Neural cell (in vitro differentiated cells): Measurements from ENCODE around the gene PDE9A. TPM values are rescaled to one million over a fixed set of nuclear protein-coding genes. Genes with fewer than 3 reads are reported as not detected.

ENCODE experiments used
- H2AFZ ChIP-seq: fragments of 200-600, 300-800 bp; sonication (generic), shearing (Covaris generic); 2 replicates; pipeline ENCODE4 v1.6.0; 2014; ENCODE audit warnings: low read depth, mild to moderate bottlenecking, antibody characterized with exemption, low read length, moderate library complexity
- H3F3A ChIP-seq: fragments of 200-600 bp; shearing (Covaris generic); 2 replicates; pipeline ENCODE4 v1.6.1; 2016; ENCODE audit warnings: mild to moderate bottlenecking, moderate library complexity, mixed read lengths, antibody characterized with exemption, low read length; ENCODE audit not compliant: insufficient read depth, poor library complexity, severe bottlenecking
- H3K27ac ChIP-seq: fragments of 200-600, 300-800 bp; sonication (generic), shearing (Covaris generic); 2 replicates; pipeline ENCODE4 v1.5.1; 2014; ENCODE audit warnings: mild to moderate bottlenecking, low read length, moderate library complexity
- H3K27me3 ChIP-seq: fragments of 300-800, 200-600 bp; sonication (generic), shearing (Covaris generic); 2 replicates; pipeline ENCODE4 v1.6.0; 2014; ENCODE audit warnings: mild to moderate bottlenecking, low read depth, low read length, moderate library complexity; ENCODE audit not compliant: insufficient read depth
- H3K36me3 ChIP-seq: fragments of 300-800, 200-600 bp; sonication (generic), shearing (Covaris generic); 2 replicates; pipeline ENCODE4 v1.5.1; 2014; ENCODE audit warnings: mild to moderate bottlenecking, antibody characterized with exemption, low read length, moderate library complexity; ENCODE audit not compliant: insufficient read depth
- H3K4me2 ChIP-seq: fragments of 300-800, 200-600 bp; sonication (generic), shearing (Covaris generic); 2 replicates; pipeline ENCODE4 v1.6.0; 2014; ENCODE audit warnings: mild to moderate bottlenecking, low read length
- H3K4me3 ChIP-seq: fragments of 300-800, 200-600 bp; sonication (generic), shearing (Covaris generic); 2 replicates; pipeline ENCODE4 v1.5.1; 2014; ENCODE audit warnings: mild to moderate bottlenecking, low read length, moderate library complexity
- H3K79me2 ChIP-seq: fragments of 200-600 bp; shearing (Covaris generic); replicated peaks from 2 replicates; pipeline ENCODE4 v1.6.0; 2014; ENCODE audit warnings: mild to moderate bottlenecking, low read length, moderate library complexity; ENCODE audit not compliant: insufficient read depth
- H3K9ac ChIP-seq: fragments of 300-800, 200-600 bp; sonication (generic), shearing (Covaris generic); 2 replicates; pipeline ENCODE4 v1.6.1; 2016; ENCODE audit warnings: mild to moderate bottlenecking, low read length, mixed read lengths
- H3K9me2 ChIP-seq: fragments of 200-600 bp; shearing (Covaris generic); 2 replicates; pipeline ENCODE4 v1.6.1; 2016; ENCODE audit warnings: mild to moderate bottlenecking, low read length, mixed read lengths; ENCODE audit not compliant: insufficient read depth
- H3K9me3 ChIP-seq: fragments of 200-600, 300-800 bp; sonication (generic), shearing (Covaris generic); 2 replicates; pipeline ENCODE4 v1.6.1; 2016; ENCODE audit warnings: mild to moderate bottlenecking, mixed run types, low read length, moderate library complexity, mixed read lengths
- H4K20me1 ChIP-seq: fragments of 200-600 bp; shearing (Covaris generic); 2 replicates; pipeline ENCODE4 v1.6.1; 2016; ENCODE audit warnings: mild to moderate bottlenecking, mixed run types; ENCODE audit not compliant: insufficient read depth
- EP300 ChIP-seq: fragments of 450-650 bp; conservative IDR thresholded peaks from 2 replicates; pipeline ENCODE4 v1.6.1; 2014; ENCODE audit warnings: antibody characterized with exemption, mild to moderate bottlenecking, moderate library complexity; ENCODE audit not compliant: poor library complexity, severe bottlenecking
- EZH2 ChIP-seq: fragments of 200-600, 300-800 bp; shearing (Covaris generic), sonication (generic); IDR thresholded peaks from 2 replicates; pipeline ENCODE4 v1.6.1; 2014; ENCODE audit warnings: antibody characterized with exemption, low read length, borderline replicate concordance, mild to moderate bottlenecking; ENCODE audit not compliant: insufficient read depth, poor library complexity, severe bottlenecking
- MXI1 ChIP-seq: fragments of 450-650 bp; conservative IDR thresholded peaks from 2 replicates; pipeline ENCODE4 v1.6.1; 2014; ENCODE audit warnings: antibody characterized with exemption, mild to moderate bottlenecking; ENCODE audit not compliant: poor library complexity, severe bottlenecking
- POLR2AphosphoS5 ChIP-seq: IDR thresholded peaks from 2 replicates; pipeline ENCODE4 v1.6.1; 2012
- RAD21 ChIP-seq: fragments of 450-650 bp; conservative IDR thresholded peaks from 2 replicates; pipeline ENCODE4 v1.6.1; 2014; ENCODE audit warnings: antibody characterized with exemption, mild to moderate bottlenecking, moderate library complexity
- REST ChIP-seq: IDR thresholded peaks from 2 replicates; pipeline ENCODE4 v1.6.1; 2012; ENCODE audit warnings: borderline replicate concordance
- SMC3 ChIP-seq: fragments of 450-650 bp; conservative IDR thresholded peaks from 2 replicates; pipeline ENCODE4 v1.6.1; 2014; ENCODE audit warnings: antibody characterized with exemption, mild to moderate bottlenecking, moderate library complexity; ENCODE audit not compliant: poor library complexity
- TAF1 ChIP-seq: IDR thresholded peaks from 2 replicates; pipeline ENCODE4 v1.6.1; 2012; ENCODE audit warnings: low read depth
- polyA plus RNA-seq: library from polyadenylated mRNA; depleted of rRNA; stranded (reverse); fragments of >200 nt; gene quantifications from 2 replicates; pipeline ENCODE4 v1.2.3, GENCODE V29; 2014
- TF ChIP-seq, protein P1 (sequence below): fragments of 450-650 bp; IDR thresholded peaks from 2 replicates; pipeline ENCODE4 v1.5.1; 2014; ENCODE audit warnings: antibody characterized with exemption, mild to moderate bottlenecking, moderate library complexity; ENCODE audit not compliant: poor library complexity, severe bottlenecking

The PDE9A gene
- polyA plus RNA-seq, 1 donor from 2014 or later: 32.2 TPM

DNA sequence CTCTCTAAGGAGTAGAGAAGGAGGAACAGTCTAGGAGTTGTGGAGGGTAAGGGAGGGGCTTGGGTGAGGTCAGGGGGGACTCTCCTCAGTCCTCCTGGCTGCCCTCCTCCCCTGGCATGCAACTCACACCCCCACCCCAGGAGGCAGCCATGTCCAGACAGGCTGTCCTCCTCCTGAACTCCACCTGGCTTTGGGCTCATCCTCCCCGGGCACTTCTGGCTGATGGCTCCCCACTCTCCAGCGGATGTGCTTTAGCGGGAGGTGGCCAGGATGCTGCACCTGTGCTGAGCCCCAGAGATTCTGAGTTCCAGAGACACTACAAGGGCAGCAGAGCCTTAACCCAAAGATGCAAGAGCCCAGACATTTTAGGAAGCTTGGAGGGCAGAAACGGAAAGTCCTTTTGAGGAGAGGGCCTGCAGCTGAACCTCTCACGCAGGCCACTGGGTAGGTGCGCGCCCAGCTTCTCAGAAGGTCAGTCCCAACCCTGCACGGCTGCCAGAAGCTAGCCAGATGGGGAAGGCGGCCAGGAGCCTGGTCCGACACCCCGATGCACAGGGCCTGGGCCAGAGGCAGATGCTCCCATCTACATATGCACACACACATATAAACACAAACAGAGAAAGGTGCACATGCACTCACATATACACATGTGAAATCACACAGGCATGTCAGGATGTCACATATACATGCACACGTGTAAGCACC, 83.4 kb downstream of the PDE9A start:
- H3K4me2 ChIP-seq: no peak overlapping the region
- no peaks in the 10 kb centered on the region for H3K9me2 ChIP-seq
- H3K79me2 ChIP-seq: no peaks in the 10 kb centered on the region
- H3K9ac ChIP-seq: no peak overlapping the region
- H4K20me1 ChIP-seq: no peaks in the 10 kb centered on the region
- H3K27me3 ChIP-seq: no peaks in the 10 kb centered on the region
- no peaks in the 10 kb centered on the region for H3K9me3 ChIP-seq
- TF ChIP-seq EZH2 (no peak), POLR2AphosphoS5 (no peak), RAD21 (no peak), EP300 (no peak), SMC3 (no peak), TAF1 (no peak), MXI1 (no peak), REST (no peak)
- TF ChIP-seq, protein P1, sequence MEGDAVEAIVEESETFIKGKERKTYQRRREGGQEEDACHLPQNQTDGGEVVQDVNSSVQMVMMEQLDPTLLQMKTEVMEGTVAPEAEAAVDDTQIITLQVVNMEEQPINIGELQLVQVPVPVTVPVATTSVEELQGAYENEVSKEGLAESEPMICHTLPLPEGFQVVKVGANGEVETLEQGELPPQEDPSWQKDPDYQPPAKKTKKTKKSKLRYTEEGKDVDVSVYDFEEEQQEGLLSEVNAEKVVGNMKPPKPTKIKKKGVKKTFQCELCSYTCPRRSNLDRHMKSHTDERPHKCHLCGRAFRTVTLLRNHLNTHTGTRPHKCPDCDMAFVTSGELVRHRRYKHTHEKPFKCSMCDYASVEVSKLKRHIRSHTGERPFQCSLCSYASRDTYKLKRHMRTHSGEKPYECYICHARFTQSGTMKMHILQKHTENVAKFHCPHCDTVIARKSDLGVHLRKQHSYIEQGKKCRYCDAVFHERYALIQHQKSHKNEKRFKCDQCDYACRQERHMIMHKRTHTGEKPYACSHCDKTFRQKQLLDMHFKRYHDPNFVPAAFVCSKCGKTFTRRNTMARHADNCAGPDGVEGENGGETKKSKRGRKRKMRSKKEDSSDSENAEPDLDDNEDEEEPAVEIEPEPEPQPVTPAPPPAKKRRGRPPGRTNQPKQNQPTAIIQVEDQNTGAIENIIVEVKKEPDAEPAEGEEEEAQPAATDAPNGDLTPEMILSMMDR: no peak
- H3K27ac ChIP-seq: no peak overlapping the region
- H3K4me3 ChIP-seq: no peak overlapping the region
- peaks cover 28% of the 10 kb centered on the region for H3K36me3 ChIP-seq
- no peak overlapping the region for H2AFZ ChIP-seq
- H3F3A ChIP-seq: no peaks in the 10 kb centered on the region

- Histone ChIP-seq H3K79me2 (no peaks in the 10 kb centered on the region), H3K36me3 (peaks cover 24% of the 10 kb centered on the region), H2AFZ (no peak overlapping the region), H3K9me3 (no peaks in the 10 kb centered on the region), H4K20me1 (no peaks in the 10 kb centered on the region), H3K27ac (no peak overlapping the region), H3K4me2 (no peak overlapping the region), H3K9ac (no peak overlapping the region), H3K9me2 (no peaks in the 10 kb centered on the region), H3K27me3 (no peaks in the 10 kb centered on the region), H3K4me3 (no peak overlapping the region), H3F3A (no peaks in the 10 kb centered on the region)
- no peak for TF ChIP-seq REST
- TF ChIP-seq, protein P1: no peak
These were observed 84.7 kb downstream of the PDE9A start for GRCh38 chr21:42737951-42738590.
